ENCODE data around the gene MEFV. TPM values are rescaled to one million over a fixed set of nuclear protein-coding genes. Genes with fewer than 3 reads are reported as not detected.

MEFV gene
- total and polyA plus RNA-seq, 2 of the 13 experiments (the other 11 are each of a cell fraction or from before 2014, with no cell fraction given), result 0.22 TPM; not detected in 1

DNA sequence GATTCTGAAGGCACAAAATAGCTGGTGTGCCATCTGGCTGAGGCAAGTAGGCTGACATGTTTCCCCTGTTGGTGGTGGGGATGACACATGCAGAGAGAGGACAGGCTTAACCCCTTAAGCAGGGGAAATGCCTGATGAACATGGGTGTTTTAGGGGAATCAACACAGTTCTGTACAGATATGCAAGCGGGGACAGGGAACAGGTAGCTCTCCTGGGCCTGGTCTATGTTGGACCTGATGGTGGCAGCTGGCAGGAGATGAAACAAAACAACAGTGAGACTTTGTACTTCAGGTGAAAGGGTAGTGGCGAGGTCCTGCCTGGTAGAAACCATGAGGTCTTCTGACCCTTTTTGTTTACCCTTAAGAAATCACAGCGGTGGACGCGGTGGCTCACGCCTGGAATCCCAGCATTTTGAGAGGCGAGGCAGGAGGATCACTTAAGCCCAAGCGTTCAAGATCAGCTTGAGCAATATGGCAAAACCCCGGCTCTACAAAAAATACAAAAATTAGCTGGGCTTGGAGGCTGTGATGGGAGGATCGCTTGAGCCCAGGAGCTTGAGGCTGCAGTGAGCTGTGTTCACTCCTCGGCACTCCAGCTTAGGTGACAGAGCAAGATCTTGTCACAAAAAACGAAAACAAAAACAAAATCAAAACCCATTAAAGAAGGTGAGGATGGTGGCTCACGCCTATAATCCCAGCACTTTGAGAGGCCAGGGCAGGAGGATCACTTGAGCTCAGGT lies 57.9 kb downstream of the MEFV start (continued):
- no peak for TF ChIP-seq ZNF503 (CRISPR knock-in tag; IDR thresholded peaks at IDR 0.05)
- TF ChIP-seq KDM5B (CRISPR knock-in tag; IDR thresholded peaks at IDR 0.05; ENCODE audit: borderline replicate concordance), result no peak
- TF ChIP-seq GATAD1 (CRISPR knock-in tag; IDR thresholded peaks at IDR 0.05), result 0 out of 2 replicates have a peak, but pooled peaks have one; percentile 48
- TF ChIP-seq KLF11 (CRISPR knock-in tag; IDR thresholded peaks at IDR 0.05), result no peak
- TF ChIP-seq, protein P1, sequence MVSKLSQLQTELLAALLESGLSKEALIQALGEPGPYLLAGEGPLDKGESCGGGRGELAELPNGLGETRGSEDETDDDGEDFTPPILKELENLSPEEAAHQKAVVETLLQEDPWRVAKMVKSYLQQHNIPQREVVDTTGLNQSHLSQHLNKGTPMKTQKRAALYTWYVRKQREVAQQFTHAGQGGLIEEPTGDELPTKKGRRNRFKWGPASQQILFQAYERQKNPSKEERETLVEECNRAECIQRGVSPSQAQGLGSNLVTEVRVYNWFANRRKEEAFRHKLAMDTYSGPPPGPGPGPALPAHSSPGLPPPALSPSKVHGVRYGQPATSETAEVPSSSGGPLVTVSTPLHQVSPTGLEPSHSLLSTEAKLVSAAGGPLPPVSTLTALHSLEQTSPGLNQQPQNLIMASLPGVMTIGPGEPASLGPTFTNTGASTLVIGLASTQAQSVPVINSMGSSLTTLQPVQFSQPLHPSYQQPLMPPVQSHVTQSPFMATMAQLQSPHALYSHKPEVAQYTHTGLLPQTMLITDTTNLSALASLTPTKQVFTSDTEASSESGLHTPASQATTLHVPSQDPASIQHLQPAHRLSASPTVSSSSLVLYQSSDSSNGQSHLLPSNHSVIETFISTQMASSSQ (IDR thresholded peaks at IDR 0.05; ENCODE audit: low read depth), result no peak
- TF ChIP-seq, protein P1 (CRISPR knock-in tag; IDR thresholded peaks at IDR 0.05; ENCODE audit: borderline replicate concordance), result no peak
- TF ChIP-seq ZNF501 (CRISPR knock-in tag; IDR thresholded peaks at IDR 0.05), result no peak
- TF ChIP-seq SRSF9 (IDR thresholded peaks at IDR 0.05; ENCODE audit: borderline replicate concordance, insufficient read depth, low read depth, low read length, poor library complexity, severe bottlenecking), result no peak
- TF ChIP-seq GTF3A (CRISPR knock-in tag; conservative IDR thresholded peaks at IDR 0.05), result no peak
- no peak for TF ChIP-seq ZNF468 (CRISPR knock-in tag; IDR thresholded peaks at IDR 0.05)
- TF ChIP-seq ZNF260 (CRISPR knock-in tag; IDR thresholded peaks at IDR 0.05; ENCODE audit: borderline replicate concordance, low read depth), result no peak
- TF ChIP-seq BHLHE40 (IDR thresholded peaks at IDR 0.05; ENCODE audit: low read length), result no peak
- TF ChIP-seq PHF8 (CRISPR knock-in tag; IDR thresholded peaks at IDR 0.05), result no peak
- TF ChIP-seq ATF2 (CRISPR knock-in tag; IDR thresholded peaks at IDR 0.05), result 0 out of 2 replicates have a peak, but pooled peaks have one; percentile 40
- no peak for TF ChIP-seq PRDM4 (CRISPR knock-in tag; IDR thresholded peaks at IDR 0.05; ENCODE audit: borderline replicate concordance)
- no peak for TF ChIP-seq ZNF792 (CRISPR knock-in tag; IDR thresholded peaks at IDR 0.05)
- TF ChIP-seq, protein P2, sequence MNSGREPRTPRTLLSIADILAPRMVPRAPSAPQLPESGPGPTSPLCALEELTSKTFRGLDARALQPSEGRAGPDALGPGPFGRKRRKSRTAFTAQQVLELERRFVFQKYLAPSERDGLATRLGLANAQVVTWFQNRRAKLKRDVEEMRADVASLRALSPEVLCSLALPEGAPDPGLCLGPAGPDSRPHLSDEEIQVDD (CRISPR knock-in tag; IDR thresholded peaks at IDR 0.05; ENCODE audit: borderline replicate concordance), result no peak
- TF ChIP-seq ZFAT (CRISPR knock-in tag; conservative IDR thresholded peaks at IDR 0.05), result no peak
